GM15510 (cell line): ENCODE data around the gene EFNB1.

Experiments
- POLR2A ChIP-seq: IDR thresholded peaks from 3 replicates; pipeline ENCODE4 v1.6.1; 2011; ENCODE audit warnings: borderline replicate concordance; ENCODE audit not compliant: insufficient read length; ENCODE audit errors: extremely low read depth

EFNB1 gene

GRCh38 chrX:68824565-68825125, 4.2 kb upstream of the EFNB1 start:
- TF ChIP-seq POLR2A = no peak

DNA sequence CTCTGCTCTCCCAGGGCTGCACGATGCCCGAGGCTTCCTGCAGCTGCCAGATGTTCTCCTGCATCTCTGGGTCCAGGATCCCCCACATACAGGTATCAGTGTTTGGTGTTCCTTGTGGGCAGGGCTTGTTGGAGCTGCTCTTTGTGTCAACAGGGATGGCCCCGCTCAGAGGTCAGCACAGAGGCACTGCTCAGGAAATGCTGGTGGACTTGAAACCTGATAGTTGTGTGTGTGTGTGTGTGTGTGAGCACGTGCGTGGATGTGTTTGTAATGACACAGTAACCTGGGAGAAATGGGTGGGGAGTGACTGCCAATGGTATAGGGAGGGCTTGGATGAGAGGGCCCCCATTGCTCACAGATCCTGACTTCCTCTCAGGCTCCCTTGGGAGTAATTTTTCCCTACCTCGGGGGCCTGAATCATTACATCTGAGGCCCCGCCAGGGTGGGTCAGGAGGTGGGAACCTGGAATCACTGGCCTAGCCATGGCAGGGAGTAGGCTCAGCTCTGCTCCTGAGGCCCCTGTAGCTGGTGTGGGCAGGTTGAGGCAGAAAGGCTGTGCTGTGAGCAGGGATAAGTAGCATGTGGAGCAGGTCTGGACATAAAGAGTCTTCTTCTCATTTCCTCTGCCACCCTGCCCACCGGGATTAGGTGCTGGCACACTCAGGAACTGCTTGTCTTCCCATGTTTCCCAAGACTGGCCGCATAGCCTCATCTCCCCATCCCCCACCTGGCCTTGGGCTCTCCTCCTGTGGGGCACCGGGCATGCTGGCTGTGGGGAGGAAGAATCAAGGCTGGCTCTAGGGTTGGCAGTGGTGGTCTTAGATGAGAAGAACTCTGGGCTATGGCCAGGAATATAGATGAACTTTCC, 2.5 kb upstream of the EFNB1 start:
- TF ChIP-seq POLR2A = no peak

DNA sequence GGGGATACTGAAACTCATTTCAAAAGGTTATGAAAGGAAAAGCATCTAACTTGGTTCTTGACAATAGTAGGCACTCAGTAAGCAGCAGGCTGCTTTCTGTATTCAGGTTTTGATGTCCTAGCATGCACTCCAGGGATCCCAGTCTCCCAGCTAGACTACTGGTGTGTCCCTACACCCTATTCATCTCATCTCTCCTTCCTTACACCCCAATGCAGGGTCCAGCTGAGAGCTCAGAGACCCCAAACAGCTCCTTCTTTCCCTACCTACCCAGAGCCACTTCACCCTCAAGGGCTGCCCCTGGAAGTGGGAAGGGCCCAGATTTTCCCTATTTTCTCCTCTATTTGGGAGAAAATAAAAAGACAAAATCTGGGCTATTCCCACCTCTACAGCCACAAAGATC, 1.6 kb upstream of the EFNB1 start:
- no peak for TF ChIP-seq POLR2A

DNA sequence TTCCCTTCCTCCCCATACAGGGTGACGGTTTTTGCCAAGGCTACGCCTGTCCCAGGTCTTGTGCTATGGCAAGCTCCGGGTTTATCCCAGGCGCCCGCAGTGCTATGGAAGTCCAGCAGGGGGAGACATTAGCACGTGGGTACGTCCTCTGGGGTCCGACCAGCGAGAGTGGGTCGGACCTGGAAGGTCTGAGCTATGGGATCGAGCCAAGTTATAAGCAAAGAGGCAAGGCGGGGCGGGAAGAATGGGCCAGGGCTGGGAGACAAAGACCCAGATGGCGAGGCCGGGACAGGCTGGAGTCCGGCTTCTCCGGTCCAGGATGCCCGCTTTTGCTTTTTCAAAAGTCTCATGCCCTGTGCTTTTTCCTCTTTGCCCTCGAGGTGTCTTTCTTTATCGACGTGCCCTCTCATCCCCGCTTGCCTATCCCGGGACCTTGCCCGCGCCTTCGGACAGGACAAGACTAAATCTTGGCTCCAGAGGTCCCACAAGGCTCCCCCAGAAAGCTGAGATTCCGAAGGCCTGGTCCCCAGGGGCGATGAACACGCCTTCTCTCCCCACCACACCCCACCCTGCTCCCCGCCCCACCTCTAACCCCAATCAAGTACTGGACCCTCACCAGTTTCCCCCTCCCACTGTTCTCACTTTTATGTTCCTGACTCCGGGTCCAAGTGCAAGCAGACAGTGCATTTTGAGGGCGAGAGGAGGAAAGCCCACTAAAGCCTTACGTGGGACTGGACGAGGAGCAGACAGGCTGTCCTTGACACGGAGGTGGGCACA, 785 bp upstream of the EFNB1 start:
- TF ChIP-seq POLR2A = no peak

DNA sequence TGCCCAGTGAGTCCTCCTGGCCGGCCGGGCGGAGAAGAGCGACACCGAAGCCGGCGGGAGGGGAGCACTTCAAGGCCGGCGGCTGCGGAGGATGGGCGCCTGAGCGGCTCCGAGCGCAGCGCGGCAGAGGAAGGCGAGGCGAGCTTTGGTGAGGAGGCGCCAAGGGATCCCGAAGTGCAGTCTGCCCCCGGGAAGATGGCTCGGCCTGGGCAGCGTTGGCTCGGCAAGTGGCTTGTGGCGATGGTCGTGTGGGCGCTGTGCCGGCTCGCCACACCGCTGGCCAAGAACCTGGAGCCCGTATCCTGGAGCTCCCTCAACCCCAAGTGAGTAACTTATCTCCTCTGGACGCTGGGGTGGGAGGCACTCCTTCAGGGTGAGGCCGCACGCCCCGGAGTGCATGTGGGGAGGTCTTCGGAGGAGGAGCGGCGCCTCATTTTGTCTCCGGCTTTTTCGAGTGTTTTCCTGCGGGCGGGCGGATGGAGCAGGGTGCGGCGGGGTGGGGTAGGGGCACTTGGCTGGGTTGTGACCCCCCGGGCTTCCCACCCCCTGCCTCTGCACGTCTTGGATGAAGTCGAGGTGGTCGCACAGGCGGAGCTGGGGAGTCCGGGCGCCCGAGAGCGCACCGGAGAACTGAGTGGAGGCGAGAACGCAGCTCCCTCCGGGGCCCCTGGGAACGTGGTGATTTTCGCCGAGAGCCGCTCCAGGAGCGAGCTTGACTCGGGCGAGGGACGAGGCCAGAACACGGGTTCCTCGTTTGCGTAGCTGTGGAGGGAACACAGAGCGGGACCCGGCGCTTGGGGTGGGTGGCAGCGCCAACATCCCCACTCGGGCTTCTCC, 979 bp downstream of the EFNB1 start:
- TF ChIP-seq POLR2A = no peak

- TF ChIP-seq POLR2A = no peak
These were observed 1.9 kb downstream of the EFNB1 start for GRCh38 chrX:68830419-68831404.

DNA sequence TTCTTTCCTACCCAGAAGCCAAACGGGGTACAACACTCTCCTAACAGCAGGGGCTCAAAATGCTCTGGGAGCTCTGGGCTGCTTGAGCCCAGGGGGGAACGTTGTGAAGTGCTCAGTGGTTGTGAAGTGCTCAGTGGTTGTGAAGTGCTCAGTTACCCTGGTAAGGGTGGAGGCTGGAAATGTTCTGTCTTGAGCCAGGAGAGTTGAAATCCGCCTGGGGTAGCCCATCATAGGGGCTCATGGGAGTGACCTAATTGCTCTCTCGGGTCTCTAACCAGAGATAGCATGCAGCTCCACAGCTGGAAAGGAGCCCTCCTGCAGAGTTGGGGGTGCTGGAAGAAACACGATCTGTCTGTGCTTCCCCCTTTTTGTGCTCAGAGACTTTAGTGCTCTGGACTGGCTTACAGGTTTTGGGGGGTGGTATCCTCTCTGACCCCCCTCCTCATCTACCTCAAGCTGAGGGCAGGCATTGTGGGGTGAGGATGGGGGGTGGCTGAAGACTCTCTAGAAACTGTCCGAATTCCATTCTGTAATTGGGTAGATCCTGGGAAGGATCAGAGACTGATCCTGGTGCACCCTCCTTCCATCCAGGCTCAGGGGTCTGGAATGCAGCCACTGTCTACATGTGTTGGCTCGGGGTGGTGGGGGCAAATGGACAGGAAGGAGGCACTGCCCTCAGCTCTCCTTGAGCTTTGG, 2.7 kb downstream of the EFNB1 start:
- no peak for TF ChIP-seq POLR2A

DNA sequence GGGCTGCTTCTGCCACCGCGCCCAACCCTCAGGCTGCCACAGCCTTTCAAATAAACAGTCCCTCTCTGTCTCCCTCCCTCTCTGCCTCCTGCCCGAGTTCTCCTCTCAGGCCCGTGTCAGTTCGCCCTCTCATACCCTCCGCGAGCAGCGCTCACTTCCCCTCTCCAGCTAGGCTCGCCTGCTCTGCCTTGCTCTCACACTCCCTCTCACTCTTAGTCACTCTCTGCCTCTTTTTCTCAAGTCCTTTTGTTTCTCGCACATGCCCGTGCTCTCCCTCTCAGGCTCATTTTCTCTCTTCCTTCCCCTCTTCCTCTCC, 3.2 kb downstream of the EFNB1 start:
- TF ChIP-seq POLR2A = no peak

DNA sequence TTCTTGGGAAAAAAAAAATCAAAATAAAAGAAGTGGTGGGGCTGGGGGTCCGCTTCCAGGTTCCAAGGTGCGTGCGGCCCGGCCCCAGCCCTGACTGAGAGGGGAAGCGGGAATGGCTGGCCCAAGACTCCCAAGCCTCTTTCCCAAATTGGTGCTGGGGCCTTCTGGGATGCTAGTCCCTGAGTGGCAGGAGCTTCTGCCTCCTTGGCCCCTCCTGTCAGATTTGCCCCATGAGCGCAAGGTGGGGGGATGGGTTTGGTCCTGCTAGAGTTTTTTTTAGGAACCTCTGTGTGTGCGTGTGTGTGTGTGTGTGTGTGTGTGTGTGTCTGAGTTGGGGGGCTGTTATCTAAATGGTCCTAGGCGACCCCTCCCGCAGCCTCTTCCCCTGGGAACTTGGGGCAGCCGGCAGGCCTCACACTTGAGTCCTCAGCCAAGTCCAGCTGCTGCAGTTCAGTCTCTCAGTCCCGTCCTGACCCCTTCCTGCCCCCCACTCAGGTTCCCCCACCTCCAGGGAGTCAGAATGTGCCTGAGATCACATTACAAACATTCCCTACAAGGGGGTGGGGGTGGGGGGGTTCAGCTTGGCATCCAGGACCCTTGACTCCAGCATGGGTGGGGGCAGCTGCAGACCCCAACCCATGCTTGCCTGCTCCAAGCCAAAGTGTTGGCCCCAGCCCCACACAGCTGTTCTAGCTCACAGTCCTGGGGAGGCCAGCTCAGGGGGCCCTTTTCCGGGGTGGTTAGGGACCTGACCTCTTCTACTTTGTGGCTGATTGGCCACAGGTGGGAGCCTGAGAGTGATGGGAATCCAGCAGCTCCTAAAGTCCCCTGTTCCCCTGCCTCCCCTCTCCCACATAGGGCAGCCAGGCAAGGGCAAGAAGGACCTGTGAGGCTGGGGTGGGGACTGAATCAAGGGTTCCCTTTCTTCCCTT, 4.0 kb downstream of the EFNB1 start:
- no peak for TF ChIP-seq POLR2A

GRCh38 chrX:68833448-68833805, 4.6 kb downstream of the EFNB1 start:
- no peak for TF ChIP-seq POLR2A

DNA sequence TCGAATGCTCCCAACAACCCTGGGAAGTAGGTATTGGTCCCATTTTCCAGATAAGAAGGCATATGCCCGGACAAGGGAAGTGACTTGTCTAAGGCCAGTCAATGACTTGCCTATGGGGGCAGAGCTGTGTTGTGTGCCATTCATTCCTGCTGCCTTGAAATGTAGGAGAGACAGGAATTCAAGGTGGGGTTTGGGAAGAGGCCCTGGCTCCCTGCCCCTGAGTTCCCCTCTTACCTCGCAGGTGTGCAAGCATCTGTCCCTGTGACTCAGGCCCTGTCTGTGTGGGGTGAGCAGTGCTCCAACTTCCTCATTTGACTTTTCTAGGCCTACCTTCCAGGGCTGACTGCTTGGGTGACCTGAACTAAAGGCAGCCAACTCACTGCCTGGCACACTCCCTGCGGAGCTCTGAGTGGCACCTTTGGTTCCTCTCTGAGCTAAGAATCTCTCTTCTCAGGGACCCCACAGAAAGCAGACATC, 5.1 kb downstream of the EFNB1 start:
- TF ChIP-seq POLR2A = no peak
